HL-60/S4 treated with phorbol 12-myristate 13-acetate at 8.2 ng/mL for 4 days and 3 days (cell line): ENCODE results near the gene C20orf96.
"Not testable (repeated sequence)": the region's sequence is repeated elsewhere in the genome, so short reads cannot be mapped to it uniquely, and the experiment has no call there.

Source experiments
- in situ Hi-C: fragments of 300-500 bp; cut with MboI; formaldehyde crosslinking; loops from 2 replicates; pipeline ENCODE4 v1.15.0; 2022; ENCODE audit warnings: low sequenced_read_pairs

C20orf96 gene

DNA sequence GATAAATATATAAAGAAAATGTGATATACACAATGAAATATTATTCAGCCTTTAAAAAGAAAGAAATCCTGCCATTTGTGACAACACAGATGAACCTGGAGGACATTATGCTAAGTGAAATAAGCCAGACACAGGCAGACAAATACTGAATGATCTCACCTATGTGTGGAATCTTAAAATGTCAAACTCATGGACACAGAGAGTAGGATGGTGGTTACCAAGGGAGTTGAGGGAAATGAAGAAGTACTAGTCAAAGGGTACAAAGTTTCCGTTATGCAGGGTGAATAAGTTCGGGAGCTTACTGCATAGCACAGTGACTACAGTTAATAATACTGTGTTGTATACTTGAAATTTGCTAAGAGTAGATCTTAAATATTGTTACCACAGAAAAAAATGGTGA is 47.6 kb downstream of the C20orf96 start:
- in situ Hi-C loops, result no loop called here

DNA sequence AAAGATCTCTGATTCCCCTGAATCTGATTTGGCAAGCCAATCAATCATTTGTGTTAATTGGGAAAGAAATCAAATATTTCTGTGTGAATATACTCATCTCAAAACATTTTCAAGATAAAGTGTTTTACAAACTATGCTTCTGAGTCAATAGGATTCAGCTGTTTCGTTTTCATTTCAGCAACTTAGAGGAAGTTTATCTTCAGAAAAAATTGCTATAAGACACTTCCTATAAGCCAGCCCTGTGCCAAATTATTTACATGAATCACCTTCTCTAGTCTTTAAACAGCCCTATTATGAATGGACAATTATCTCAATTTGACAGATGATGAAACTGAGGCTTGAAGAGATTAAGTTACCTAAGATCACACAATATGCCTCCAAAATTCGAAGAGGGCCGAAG is 52.6 kb downstream of the C20orf96 start:
- in situ Hi-C loops, result no loop called here

GRCh38 chr20:237489-237888 is 53.1 kb downstream of the C20orf96 start:
- in situ Hi-C loops, result no loop called here

- in situ Hi-C loops, result no loop called here
Observed at GRCh38 chr20:235891-236290, 54.7 kb downstream of the C20orf96 start.

- in situ Hi-C loops, result no loop called here
Observed at GRCh38 chr20:227439-228105, 63.0 kb downstream of the C20orf96 start.

DNA sequence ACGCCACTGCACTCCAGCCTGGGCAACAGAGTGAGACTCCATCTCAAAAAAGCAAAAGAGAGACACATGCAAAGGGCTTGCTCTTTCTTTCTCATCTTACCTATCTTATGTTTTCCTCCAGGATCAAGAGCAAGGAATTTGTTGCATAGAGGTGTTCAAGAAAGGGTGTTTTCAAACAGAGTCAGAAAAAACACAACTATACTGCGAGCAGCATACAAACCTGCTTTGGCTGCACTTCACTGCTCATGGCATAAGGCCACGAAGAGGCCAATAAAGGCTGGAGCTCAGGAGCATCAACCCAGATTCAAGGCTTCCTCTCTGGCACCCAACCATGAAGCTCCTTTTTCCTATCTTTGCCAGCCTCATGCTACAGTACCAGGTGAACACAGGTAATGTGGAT is 63.6 kb downstream of the C20orf96 start, which contains the start of gene DEFB129:
Gene DEFB129 (plus strand): TSS at position 301 of the 400 bp plus-strand sequence. CDS start 31 bp downstream, at position 332.
- in situ Hi-C loops, result no loop called here

- in situ Hi-C loops, result not testable (repeated sequence)
Observed at GRCh38 chr20:225879-226278, 64.7 kb downstream of the C20orf96 start.

DNA sequence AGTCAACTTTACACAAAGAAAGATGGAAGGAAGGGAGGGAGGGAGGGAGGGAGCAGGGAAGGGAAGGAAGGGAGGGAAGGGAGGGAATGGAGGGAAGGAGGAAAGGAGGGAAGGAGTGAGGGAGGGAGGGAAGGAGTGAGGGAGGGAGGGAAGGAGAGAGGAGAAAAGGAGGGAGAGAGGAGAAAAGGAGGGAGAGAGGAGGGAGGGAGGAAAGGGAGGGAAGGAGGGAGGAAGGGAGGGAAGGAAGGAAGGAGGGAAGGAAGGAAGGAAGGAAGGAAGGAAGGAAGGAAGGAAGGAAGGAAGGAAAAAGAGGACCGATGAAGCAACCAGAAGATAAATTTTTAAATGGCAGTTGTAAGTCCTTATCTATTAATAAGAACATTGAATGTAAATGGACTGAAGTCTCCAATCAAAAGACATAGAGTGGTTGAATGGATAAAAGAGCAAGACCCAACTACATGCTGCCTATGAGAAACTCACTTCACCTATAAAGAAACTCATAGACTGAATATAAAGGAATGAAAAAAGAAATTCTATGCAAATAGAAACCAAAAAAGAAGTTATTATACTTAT is 69.2 kb downstream of the C20orf96 start:
- in situ Hi-C loops, result no loop called here
